ENCODE data around the gene MYL11. TPM values are rescaled to one million over a fixed set of nuclear protein-coding genes. Genes with fewer than 3 reads are reported as not detected.
A peak's percentile ranks its signal among the peaks of the same experiment; 100 is the strongest.
"Not testable (repeated sequence)": the region's sequence is repeated elsewhere in the genome, so short reads cannot be mapped to it uniquely, and the experiment has no call there.

Gene MYL11
- total RNA-seq, 1 donor from 2014 or later = not detected

GRCh38 chr16:30395992-30396585 is 21.5 kb downstream of the MYL11 start:
- peaks cover 45% of the 10 kb centered on the region for H3K4me1 ChIP-seq
- H3K36me3 ChIP-seq = peaks cover 15% of the 10 kb centered on the region
- H3K27ac ChIP-seq (replicated peaks) = peak overlapping the region; percentile 92
- no peaks in the 10 kb centered on the region for H3K27me3 ChIP-seq (ENCODE audit: low read depth)
- no peaks in the 10 kb centered on the region for H3K9me3 ChIP-seq (replicated peaks)
- DNase-seq = no peak
- intact Hi-C loops (cut with micrococcal nuclease) = no loop called here
- H3K4me3 ChIP-seq = peak overlapping the region; percentile 94
- TF ChIP-seq, protein P1, sequence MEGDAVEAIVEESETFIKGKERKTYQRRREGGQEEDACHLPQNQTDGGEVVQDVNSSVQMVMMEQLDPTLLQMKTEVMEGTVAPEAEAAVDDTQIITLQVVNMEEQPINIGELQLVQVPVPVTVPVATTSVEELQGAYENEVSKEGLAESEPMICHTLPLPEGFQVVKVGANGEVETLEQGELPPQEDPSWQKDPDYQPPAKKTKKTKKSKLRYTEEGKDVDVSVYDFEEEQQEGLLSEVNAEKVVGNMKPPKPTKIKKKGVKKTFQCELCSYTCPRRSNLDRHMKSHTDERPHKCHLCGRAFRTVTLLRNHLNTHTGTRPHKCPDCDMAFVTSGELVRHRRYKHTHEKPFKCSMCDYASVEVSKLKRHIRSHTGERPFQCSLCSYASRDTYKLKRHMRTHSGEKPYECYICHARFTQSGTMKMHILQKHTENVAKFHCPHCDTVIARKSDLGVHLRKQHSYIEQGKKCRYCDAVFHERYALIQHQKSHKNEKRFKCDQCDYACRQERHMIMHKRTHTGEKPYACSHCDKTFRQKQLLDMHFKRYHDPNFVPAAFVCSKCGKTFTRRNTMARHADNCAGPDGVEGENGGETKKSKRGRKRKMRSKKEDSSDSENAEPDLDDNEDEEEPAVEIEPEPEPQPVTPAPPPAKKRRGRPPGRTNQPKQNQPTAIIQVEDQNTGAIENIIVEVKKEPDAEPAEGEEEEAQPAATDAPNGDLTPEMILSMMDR (IDR thresholded peaks at IDR 0.05; ENCODE audit: borderline replicate concordance) = no peak

GRCh38 chr16:30396627-30397026 is 22.0 kb downstream of the MYL11 start:
- H3K4me1 ChIP-seq = peaks cover 47% of the 10 kb centered on the region
- peak overlapping the region; percentile 92 for H3K27ac ChIP-seq (replicated peaks)
- peak overlapping the region; percentile 94 for H3K4me3 ChIP-seq
- DNase-seq; H3K27me3 ChIP-seq (ENCODE audit: low read depth); intact Hi-C loops (cut with micrococcal nuclease); H3K9me3 ChIP-seq (replicated peaks): not testable (repeated sequence)
- peaks cover 15% of the 10 kb centered on the region for H3K36me3 ChIP-seq

- TF ChIP-seq, protein P1 (IDR thresholded peaks at IDR 0.05; ENCODE audit: borderline replicate concordance) = no peak
- Histone ChIP-seq H3K9me3 (replicated peaks) (no peaks in the 10 kb centered on the region), H3K27ac (replicated peaks) (no peak overlapping the region), H3K27me3 (ENCODE audit: low read depth) (no peaks in the 10 kb centered on the region), H3K4me3 (no peak overlapping the region), H3K4me1 (peaks cover 47% of the 10 kb centered on the region), H3K36me3 (peaks cover 15% of the 10 kb centered on the region)
- no peak for DNase-seq
- intact Hi-C loops (cut with micrococcal nuclease) = no loop called here
Observed at GRCh38 chr16:30397056-30397455, 22.5 kb downstream of the MYL11 start.

GRCh38 chr16:30397776-30398660 is 23.4 kb downstream of the MYL11 start:
- no peak overlapping the region for H3K27ac ChIP-seq (replicated peaks)

GRCh38 chr16:30398661-30399434 is 24.2 kb downstream of the MYL11 start:
- TF ChIP-seq, protein P1 (IDR thresholded peaks at IDR 0.05; ENCODE audit: borderline replicate concordance) = no peak
- DNase-seq = no peak
- H3K4me3 ChIP-seq = no peak overlapping the region
- no peak overlapping the region for H3K27ac ChIP-seq (replicated peaks)
- no peaks in the 10 kb centered on the region for H3K9me3 ChIP-seq (replicated peaks)
- H3K36me3 ChIP-seq = peaks cover 15% of the 10 kb centered on the region
- no peaks in the 10 kb centered on the region for H3K27me3 ChIP-seq (ENCODE audit: low read depth)
- peaks cover 47% of the 10 kb centered on the region for H3K4me1 ChIP-seq
- intact Hi-C loops (cut with micrococcal nuclease) = no loop called here

More at GRCh38 chr16:30397776-30398660, 23.4 kb downstream of the MYL11 start:
- H3K4me3 ChIP-seq = no peak overlapping the region
- no peaks in the 10 kb centered on the region for H3K27me3 ChIP-seq (ENCODE audit: low read depth)
- peaks cover 15% of the 10 kb centered on the region for H3K36me3 ChIP-seq
- no peak for DNase-seq
- no peaks in the 10 kb centered on the region for H3K9me3 ChIP-seq (replicated peaks)
- intact Hi-C loops (cut with micrococcal nuclease) = no loop called here
- peaks cover 47% of the 10 kb centered on the region for H3K4me1 ChIP-seq
- TF ChIP-seq, protein P1 (IDR thresholded peaks at IDR 0.05; ENCODE audit: borderline replicate concordance) = no peak
